Fibroblast of lung (primary cell): ENCODE measurements around the gene PUS7. TPM values are rescaled to one million over a fixed set of nuclear protein-coding genes. Genes with fewer than 3 reads are reported as not detected.

Experiments
- DNase-seq, 2 donors: peaks; one replicate each; pipeline versions ENCODE4 v3.0.0 to v3.0.0-alpha.2; 2010; ENCODE audit warnings: low read depth in 2 of 2
- H2AFZ ChIP-seq: 2 replicates; pipeline ENCODE4 v1.5.1; 2012; ENCODE audit warnings: low read length, control low read depth, inconsistent platforms
- H3K27ac ChIP-seq: 2 replicates; pipeline ENCODE4 v1.5.1; 2011; ENCODE audit warnings: low read length, control low read depth; ENCODE audit not compliant: insufficient read depth
- H3K27me3 ChIP-seq: 2 replicates; pipeline ENCODE4 v1.5.1; 2011; ENCODE audit warnings: mild to moderate bottlenecking, low read length; ENCODE audit not compliant: control insufficient read depth, insufficient read depth
- H3K36me3 ChIP-seq: 2 replicates; pipeline ENCODE4 v1.5.1; 2011; ENCODE audit warnings: low read length; ENCODE audit not compliant: control insufficient read depth, insufficient read depth
- H3K4me1 ChIP-seq: 2 replicates; pipeline ENCODE4 v1.5.1; 2011; ENCODE audit warnings: low read length; ENCODE audit not compliant: control insufficient read depth, insufficient read depth; ENCODE audit errors: extremely low read depth
- H3K4me2 ChIP-seq: 2 replicates; pipeline ENCODE4 v1.5.1; 2011; ENCODE audit warnings: low read length, control low read depth; ENCODE audit not compliant: insufficient read depth; ENCODE audit errors: extremely low read depth
- H3K4me3 ChIP-seq, 4 experiments: fragments of 200-600 bp in 1 of 4; sonication (generic) in 1 of 4; replicated peaks in 1 of 4; 2 replicates each; pipeline ENCODE4 v1.5.1; 2011 to 2016; ENCODE audit warnings: low read length in 4 of 4, low read depth in 3 of 4, mild to moderate bottlenecking in 3 of 4, control low read depth in 2 of 4, inconsistent platforms in 1 of 4, mixed read lengths in 1 of 4; ENCODE audit not compliant: insufficient read depth in 1 of 4; ENCODE audit errors: control extremely low read depth in 1 of 4
- H3K79me2 ChIP-seq: 2 replicates; pipeline ENCODE4 v1.5.1; 2012; ENCODE audit warnings: mild to moderate bottlenecking, low read length, inconsistent platforms; ENCODE audit not compliant: control insufficient read depth, insufficient read depth
- H3K9ac ChIP-seq: 2 replicates; pipeline ENCODE4 v1.5.1; 2011; ENCODE audit warnings: mild to moderate bottlenecking, low read length, control low read depth; ENCODE audit not compliant: insufficient read depth
- H3K9me3 ChIP-seq: 2 replicates; pipeline ENCODE4 v1.5.1; 2012; ENCODE audit warnings: low read depth, low read length; ENCODE audit not compliant: control insufficient read depth, insufficient read depth
- H4K20me1 ChIP-seq: 2 replicates; pipeline ENCODE4 v1.5.1; 2011; ENCODE audit warnings: low read length; ENCODE audit not compliant: control insufficient read depth, insufficient read depth; ENCODE audit errors: extremely low read depth
- CTCF ChIP-seq, 2 donors: IDR thresholded peaks in 1 of 2; conservative IDR thresholded peaks in 1 of 2; 1 replicate in 1 of 2; 2 replicates in 1 of 2; pipeline ENCODE4 v1.5.1; 2011 to 2012; ENCODE audit warnings: low read length in 2 of 2, control low read depth in 1 of 2, inconsistent platforms in 1 of 2, low read depth in 1 of 2, mild to moderate bottlenecking in 1 of 2
- EZH2 ChIP-seq: IDR thresholded peaks from 2 replicates; pipeline ENCODE4 v1.5.1; 2012; ENCODE audit warnings: low read length, control low read depth, mild to moderate bottlenecking; ENCODE audit errors: missing control alignments
- polyA plus RNA-seq, 2 donors: library from polyadenylated mRNA; depleted of rRNA in 1 of 2; stranded (reverse) in 1 of 2; unstranded in 1 of 2; fragments of >200 nt; gene quantifications; 2 replicates each; pipeline ENCODE4 v1.2.1, GENCODE V29; 2011 to 2012; ENCODE audit warnings: missing spikeins in 1 of 2
- total RNA-seq: library from RNA; depleted of rRNA; stranded (reverse); fragments of >200 nt; gene quantifications from 2 replicates; pipeline ENCODE4 v1.2.1, GENCODE V29; 2014

The PUS7 gene
- total and polyA plus RNA-seq, 2 donors (not counting 1 experiment from before 2014, with no cell fraction given): 8.8 to 16.0 TPM

GRCh38 chr7:105470090-105470489 lies 52.0 kb downstream of the PUS7 start:
- Histone ChIP-seq H3K4me1 (peaks cover 2% of the 10 kb centered on the region), H3K9me3 (no peaks in the 10 kb centered on the region), H3K9ac (no peak overlapping the region), H2AFZ (no peak overlapping the region), H3K4me2 (no peak overlapping the region), H3K79me2 (no peaks in the 10 kb centered on the region), H3K27ac (no peak overlapping the region), H4K20me1 (no peaks in the 10 kb centered on the region), H3K27me3 (no peaks in the 10 kb centered on the region), H3K36me3 (no peaks in the 10 kb centered on the region), H3K4me3 (no peak overlapping the region)
- TF ChIP-seq CTCF (conservative IDR thresholded peaks at IDR 0.05 in 1 of 2, IDR thresholded peaks at IDR 0.05 in 1 of 2; ENCODE audit: low read depth in 1 of 2, low read length in 2 of 2) (no peak), EZH2 (no peak)
- no peak for DNase-seq

DNA sequence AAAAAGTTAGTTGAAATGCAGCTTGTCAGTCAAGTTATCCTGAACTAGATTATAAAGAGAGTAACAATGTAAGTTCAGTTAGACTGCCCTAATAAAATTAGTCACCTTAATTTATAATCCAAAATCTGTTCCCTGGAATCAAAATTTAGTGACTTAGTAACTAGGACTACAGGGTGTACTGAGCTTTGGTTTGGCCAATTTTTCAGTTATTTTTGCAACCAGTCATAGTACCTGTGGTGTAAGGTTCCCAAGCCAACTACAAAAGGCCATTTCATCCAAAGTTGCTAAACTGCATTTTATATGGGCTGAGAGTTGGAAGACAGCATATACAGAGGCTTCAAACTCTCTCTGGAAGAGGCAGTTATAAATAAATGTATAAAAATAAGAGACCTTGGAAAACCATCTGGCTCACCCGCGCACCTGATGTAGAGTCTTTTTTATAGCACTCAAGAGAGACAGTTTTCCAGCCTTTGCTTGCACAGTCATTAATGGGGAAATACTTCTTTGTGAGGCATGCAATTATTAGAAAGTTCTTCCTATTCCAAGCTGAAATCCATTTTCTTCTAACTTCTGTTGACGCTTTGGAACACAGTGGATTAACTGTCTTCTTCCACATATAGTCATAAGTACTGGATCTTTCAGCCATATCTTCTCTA lies 59.2 kb downstream of the PUS7 start:
- Histone ChIP-seq H3K9me3 (no peaks in the 10 kb centered on the region), H3K27me3 (no peaks in the 10 kb centered on the region), H3K79me2 (no peaks in the 10 kb centered on the region), H3K9ac (no peak overlapping the region), H3K36me3 (peaks cover 2% of the 10 kb centered on the region), H4K20me1 (no peaks in the 10 kb centered on the region), H3K4me2 (no peak overlapping the region), H3K4me3 (no peak overlapping the region), H2AFZ (no peak overlapping the region), H3K27ac (no peak overlapping the region), H3K4me1 (no peaks in the 10 kb centered on the region)
- no peak for DNase-seq
- TF ChIP-seq CTCF (conservative IDR thresholded peaks at IDR 0.05 in 1 of 2, IDR thresholded peaks at IDR 0.05 in 1 of 2; ENCODE audit: low read depth in 1 of 2, low read length in 2 of 2): no peak
- TF ChIP-seq EZH2: no peak

DNA sequence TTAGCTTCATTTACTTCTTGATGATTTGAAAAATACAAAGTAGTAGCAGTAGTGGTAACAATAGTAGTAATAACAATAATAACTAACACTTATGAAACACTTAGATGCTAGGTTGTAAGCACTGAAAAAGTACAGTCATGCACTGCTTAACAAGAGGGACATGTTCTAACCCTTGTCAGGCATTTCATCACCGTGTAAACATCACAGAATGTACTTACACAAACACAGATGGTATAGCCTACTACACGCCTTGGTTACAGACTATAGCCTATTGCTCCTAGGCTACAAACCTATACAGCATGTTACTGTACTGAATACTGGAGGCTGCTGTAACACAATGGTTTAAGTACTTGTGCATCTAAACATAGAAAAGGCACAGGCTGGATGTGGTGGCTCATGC lies 60.6 kb downstream of the PUS7 start:
- Histone ChIP-seq H3K36me3 (peaks cover 2% of the 10 kb centered on the region), H3K4me3 (no peak overlapping the region), H3K9ac (no peak overlapping the region), H3K4me1 (no peaks in the 10 kb centered on the region), H3K27ac (no peak overlapping the region), H3K79me2 (no peaks in the 10 kb centered on the region), H3K27me3 (no peaks in the 10 kb centered on the region), H3K9me3 (no peaks in the 10 kb centered on the region), H4K20me1 (no peaks in the 10 kb centered on the region), H3K4me2 (no peak overlapping the region), H2AFZ (no peak overlapping the region)
- DNase-seq: peak in 1 of 2 donors; percentile 37
- TF ChIP-seq EZH2 (no peak), CTCF (conservative IDR thresholded peaks at IDR 0.05 in 1 of 2, IDR thresholded peaks at IDR 0.05 in 1 of 2; ENCODE audit: low read depth in 1 of 2, low read length in 2 of 2) (no peak)
